ENCODE data around the gene PLA2G6.

Gene PLA2G6

GRCh38 chr22:38181453-38182200, at the start of gene PLA2G6:
Gene PLA2G6 (minus strand): TSS chr22:38181830. CDS start chr22:38169426, 12,404 bp downstream.
- DNase-seq, result peak; percentile 99

DNA sequence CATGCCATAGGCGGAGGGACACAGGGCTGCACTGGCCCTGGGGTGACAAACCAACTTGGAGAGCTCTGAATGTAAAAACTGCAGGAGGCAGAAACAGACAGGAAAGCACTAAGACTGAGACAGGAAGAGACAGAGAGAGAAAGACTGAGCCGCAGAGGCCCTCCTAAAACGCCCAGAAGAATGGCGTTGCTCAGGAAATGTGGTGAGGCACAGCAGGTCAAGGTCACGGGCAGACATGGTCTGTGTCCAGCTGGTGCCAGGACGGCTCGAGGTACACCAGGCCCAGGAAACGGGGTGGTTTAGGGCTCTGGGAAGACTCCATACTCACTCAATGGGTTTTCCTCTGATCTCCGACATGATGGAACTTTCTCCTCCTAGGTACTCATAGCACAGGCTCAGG, 49.3 kb upstream of the PLA2G6 start:
- DNase-seq, result no peak

GRCh38 chr22:38230108-38230825, 48.6 kb upstream of the PLA2G6 start:
- DNase-seq, result peak; percentile 61

DNA sequence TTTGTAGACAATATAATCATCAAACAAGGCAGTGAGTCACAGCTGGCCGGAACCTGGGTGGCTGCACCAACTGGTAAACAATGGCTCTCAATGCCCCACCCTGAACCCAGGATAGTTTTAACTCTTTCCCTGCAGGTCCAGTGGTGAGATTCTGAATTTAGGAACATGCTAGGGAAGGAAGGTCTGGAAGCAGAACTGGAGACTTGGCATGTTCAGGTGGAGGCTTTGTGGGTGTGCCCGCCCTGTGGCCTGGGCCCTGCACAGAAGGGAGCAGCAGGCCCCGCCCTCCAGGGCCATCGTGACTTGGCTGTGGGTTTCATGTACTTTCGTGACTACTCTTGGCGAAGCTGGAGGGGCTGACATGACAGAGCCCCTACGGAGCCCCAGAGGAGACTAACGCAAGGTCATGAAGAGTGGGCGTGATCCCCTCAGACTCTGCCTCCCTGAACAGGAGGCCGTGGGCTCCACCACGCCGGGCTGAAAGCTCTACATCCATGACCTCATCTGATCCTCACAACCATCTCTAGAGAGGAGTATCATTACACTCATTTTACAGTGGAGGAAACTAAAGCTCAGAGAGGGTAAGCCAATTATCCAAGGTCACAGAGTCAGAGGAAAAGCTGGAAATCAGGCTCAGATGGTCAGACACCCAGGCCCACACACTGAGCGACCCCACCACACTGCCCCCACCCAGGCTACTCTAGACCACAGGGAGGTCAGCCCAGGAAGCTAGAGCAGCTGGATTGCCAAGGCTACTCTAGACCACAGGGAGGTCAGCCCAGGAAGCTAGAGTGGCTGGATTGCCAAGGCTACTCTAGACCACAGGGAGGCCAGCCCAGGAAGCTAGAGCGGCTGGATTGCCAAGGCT, 47.5 kb upstream of the PLA2G6 start:
- no peak for DNase-seq

GRCh38 chr22:38228326-38228872, 46.8 kb upstream of the PLA2G6 start:
- no peak for DNase-seq

GRCh38 chr22:38226853-38227649, 45.4 kb upstream of the PLA2G6 start:
- no peak for DNase-seq

- no peak for DNase-seq
These were observed 41.8 kb upstream of the PLA2G6 start for GRCh38 chr22:38223289-38223960.

- no peak for DNase-seq
These were observed 41.1 kb upstream of the PLA2G6 start for GRCh38 chr22:38222797-38223119.

DNA sequence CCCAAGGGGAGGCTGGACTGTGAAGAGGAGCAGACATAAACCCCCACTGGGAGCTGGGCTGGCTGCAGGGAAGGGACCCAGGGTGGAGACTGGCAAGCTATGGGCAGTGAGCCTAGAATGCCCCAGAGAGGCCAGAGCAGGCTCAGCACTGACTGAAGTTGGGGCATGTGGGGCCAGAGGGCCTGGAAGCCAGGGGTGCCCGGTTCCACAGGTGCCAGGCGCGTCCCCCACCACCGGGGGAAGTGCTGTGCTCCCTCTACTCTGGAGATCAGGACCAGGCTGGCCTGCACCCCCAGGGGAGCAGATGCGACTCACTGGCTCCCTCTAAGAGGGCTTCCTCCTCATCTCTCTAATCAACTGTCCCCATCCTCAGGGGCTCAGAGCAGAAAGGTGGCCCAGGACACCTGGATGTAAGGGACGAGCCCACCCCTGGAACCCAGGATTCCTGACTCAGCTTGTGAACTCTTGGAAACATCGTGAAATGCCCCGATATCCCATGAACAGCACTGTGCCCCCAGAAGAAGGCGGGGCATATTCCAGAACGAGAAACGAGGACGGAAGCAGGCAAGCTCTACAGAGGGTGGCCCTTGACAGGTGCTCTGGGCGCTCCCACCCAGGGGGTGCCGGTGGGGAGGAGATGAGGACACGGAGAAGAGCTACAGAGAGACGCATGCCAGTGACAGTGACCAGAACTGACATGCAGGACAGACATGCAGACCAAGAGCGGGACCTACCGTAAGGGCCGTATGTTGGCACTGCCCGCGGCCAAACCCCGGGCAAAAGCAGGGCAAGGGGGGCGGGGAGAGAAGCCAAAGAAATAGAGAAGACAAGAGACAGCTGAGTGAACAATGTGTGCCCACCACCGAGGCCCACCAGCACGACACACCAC, 40.5 kb upstream of the PLA2G6 start:
- DNase-seq, result no peak

GRCh38 chr22:38221407-38221806, 39.8 kb upstream of the PLA2G6 start:
- no peak for DNase-seq

- no peak for DNase-seq
These were observed 39.2 kb upstream of the PLA2G6 start for GRCh38 chr22:38220653-38221386.

- no peak for DNase-seq
These were observed 38.5 kb upstream of the PLA2G6 start for GRCh38 chr22:38220163-38220562.

GRCh38 chr22:38219632-38220031, 38.0 kb upstream of the PLA2G6 start:
- no peak for DNase-seq

GRCh38 chr22:38218661-38219622, 37.3 kb upstream of the PLA2G6 start:
- peak; percentile 74 for DNase-seq

- DNase-seq, result no peak
These were observed 33.8 kb upstream of the PLA2G6 start for GRCh38 chr22:38215156-38216038.

- DNase-seq, result peak; percentile 89
These were observed 32.8 kb upstream of the PLA2G6 start for GRCh38 chr22:38214302-38215056.

- no peak for DNase-seq
These were observed 32.3 kb upstream of the PLA2G6 start for GRCh38 chr22:38213990-38214301.

All from CD4-positive, alpha-beta T cell treated with Interleukin-17A for 1 hour (primary cell).